Activated CD8-positive, alpha-beta T cell treated with anti-CD3 and anti-CD28 coated beads for 36 hours (primary cell): ENCODE results near the gene ELAC1. TPM values are rescaled to one million over a fixed set of nuclear protein-coding genes. Genes with fewer than 3 reads are reported as not detected.

Experiments used
- ATAC-seq: fragments of 200-7000 bp; cut with Tn5 transposase; one replicate; pipeline ENCODE4 v1.10.0; 2021; ENCODE audit warnings: mild to moderate bottlenecking, moderate library complexity
- CTCF ChIA-PET: fragments of 350-600 bp; sonication (Branson Sonifier 250); formaldehyde crosslinking; loops from one replicate; lab custom pipeline; 2021; ENCODE audit warnings: antibody characterized with exemption; lab: Charles Lee
- POLR2A ChIA-PET: fragments of 350-600 bp; sonication (Branson Sonifier 250); formaldehyde crosslinking; loops from one replicate; lab custom pipeline; 2021; ENCODE audit warnings: antibody characterized with exemption; lab: Charles Lee
- DNase-seq: peaks from one replicate; pipeline ENCODE4 v3.0.0-alpha.2; 2020
- H3K27ac Mint-ChIP-seq: one replicate; pipeline ENCODE4 v1.8.0; 2021; ENCODE audit warnings: mild to moderate bottlenecking, mixed read lengths
- H3K27me3 Mint-ChIP-seq: one replicate; pipeline ENCODE4 v1.8.0; 2021; ENCODE audit warnings: mixed read lengths
- H3K36me3 Mint-ChIP-seq: one replicate; pipeline ENCODE4 v1.8.0; 2021; ENCODE audit warnings: low read depth, mixed read lengths
- H3K4me1 Mint-ChIP-seq: one replicate; pipeline ENCODE4 v1.8.0; 2021; ENCODE audit warnings: low read depth, mixed read lengths
- H3K4me3 Mint-ChIP-seq: one replicate; pipeline ENCODE4 v1.8.0; 2021; ENCODE audit warnings: mild to moderate bottlenecking, moderate library complexity, mixed read lengths
- H3K9me3 Mint-ChIP-seq: one replicate; pipeline ENCODE4 v1.8.0; 2021; ENCODE audit warnings: mixed read lengths
- CTCF ChIP-seq: fragments of 200-600 bp; IDR thresholded peaks from one replicate; pipeline ENCODE4 v1.8.0; 2022; ENCODE audit warnings: antibody characterized with exemption, mild to moderate bottlenecking
- intact Hi-C: fragments of 100-400 bp; cut with micrococcal nuclease; formaldehyde crosslinking; loops from one replicate; pipeline ENCODE4 v1.10.0; 2022
- total RNA-seq, 2 experiments: library from RNA; stranded (reverse); gene quantifications; one replicate each; pipeline ENCODE4 v1.2.3, GENCODE V29; 2021

ELAC1 gene
- total RNA-seq, 2 experiments from 2014 or later: 5.1 to 5.4 TPM

- no peak overlapping the region for H3K27ac Mint-ChIP-seq
- no peaks in the 10 kb centered on the region for H3K4me1 Mint-ChIP-seq
- TF ChIP-seq CTCF: no peak
- H3K9me3 Mint-ChIP-seq: peaks cover 3% of the 10 kb centered on the region
- H3K36me3 Mint-ChIP-seq: no peaks in the 10 kb centered on the region
- POLR2A ChIA-PET: no interaction called here
- no peaks in the 10 kb centered on the region for H3K27me3 Mint-ChIP-seq
- CTCF ChIA-PET: no interaction called here
- DNase-seq (no peak), ATAC-seq (no peak)
- H3K4me3 Mint-ChIP-seq: no peak overlapping the region
- intact Hi-C loops: no loop called here
Measured at GRCh38 chr18:51007790-51008139, 39.9 kb downstream of the ELAC1 start.

GRCh38 chr18:51009072-51009471 lies 41.2 kb downstream of the ELAC1 start:
- Mint-ChIP-seq H3K9me3 (no peaks in the 10 kb centered on the region), H3K4me3 (no peak overlapping the region), H3K36me3 (no peaks in the 10 kb centered on the region), H3K27ac (no peak overlapping the region), H3K4me1 (no peaks in the 10 kb centered on the region), H3K27me3 (no peaks in the 10 kb centered on the region)
- CTCF ChIA-PET: no interaction called here
- POLR2A ChIA-PET: no interaction called here
- no peak for TF ChIP-seq CTCF
- ATAC-seq (no peak), DNase-seq (no peak)
- intact Hi-C loops: no loop called here

GRCh38 chr18:51010218-51010617 lies 42.4 kb downstream of the ELAC1 start:
- ATAC-seq (no peak), DNase-seq (no peak)
- Mint-ChIP-seq H3K9me3 (no peaks in the 10 kb centered on the region), H3K4me3 (no peak overlapping the region), H3K27ac (no peak overlapping the region), H3K36me3 (no peaks in the 10 kb centered on the region), H3K27me3 (no peaks in the 10 kb centered on the region), H3K4me1 (no peaks in the 10 kb centered on the region)
- ChIA-PET POLR2A (no interaction called here), CTCF (no interaction called here)
- intact Hi-C loops: no loop called here
- no peak for TF ChIP-seq CTCF

GRCh38 chr18:51011709-51012108 lies 43.9 kb downstream of the ELAC1 start:
- Mint-ChIP-seq H3K27ac (no peak overlapping the region), H3K9me3 (no peaks in the 10 kb centered on the region), H3K4me1 (no peaks in the 10 kb centered on the region), H3K27me3 (no peaks in the 10 kb centered on the region), H3K36me3 (peaks cover 4% of the 10 kb centered on the region), H3K4me3 (no peak overlapping the region)
- POLR2A ChIA-PET: interaction anchor here (0.9 kb wide), 1 partner anchor 35 kb away, joined by 3 read pairs; no protein-coding TSS in a partner anchor
- CTCF ChIA-PET: no interaction called here
- no peak for DNase-seq
- no peak for TF ChIP-seq CTCF
- intact Hi-C loops: no loop called here
- no peak for ATAC-seq

GRCh38 chr18:51012441-51012840 lies 44.6 kb downstream of the ELAC1 start:
- H3K27ac Mint-ChIP-seq: no peak overlapping the region
- no peak for TF ChIP-seq CTCF
- no peaks in the 10 kb centered on the region for H3K9me3 Mint-ChIP-seq
- POLR2A ChIA-PET: no interaction called here
- H3K36me3 Mint-ChIP-seq: peaks cover 4% of the 10 kb centered on the region
- CTCF ChIA-PET: no interaction called here
- no peak for ATAC-seq
- no peaks in the 10 kb centered on the region for H3K4me1 Mint-ChIP-seq
- no peak overlapping the region for H3K4me3 Mint-ChIP-seq
- H3K27me3 Mint-ChIP-seq: no peaks in the 10 kb centered on the region
- no peak for DNase-seq
- intact Hi-C loops: no loop called here
